Thoracic aorta (tissue), 2 donors: ENCODE results near the gene TXNRD1. TPM values are rescaled to one million over a fixed set of nuclear protein-coding genes. Genes with fewer than 3 reads are reported as not detected.

Experiments
- ATAC-seq: fragments of 150-250 bp; one replicate; pipeline ENCODE4 v1.8.0; 2017; ENCODE audit warnings: low read depth; ENCODE audit not compliant: insufficient number of reproducible peaks, low FRiP score
- DNase-seq: peaks from one replicate; pipeline ENCODE4 v3.0.0-alpha.2; 2020; ENCODE audit warnings: low spot score
- H3K27ac ChIP-seq, 2 donors: fragments of 200-600 bp; sonication (generic); 1 replicate in 1 of 2; 2 replicates in 1 of 2; pipeline ENCODE4 v1.5.1; 2016; ENCODE audit warnings: mild to moderate bottlenecking in 2 of 2, moderate library complexity in 2 of 2
- H3K27me3 ChIP-seq: fragments of 200-600 bp; sonication (generic); replicated peaks from 2 replicates; pipeline ENCODE4 v1.6.0; 2016; ENCODE audit warnings: mild to moderate bottlenecking; ENCODE audit not compliant: insufficient read depth
- H3K36me3 ChIP-seq: fragments of 200-600 bp; sonication (generic); one replicate; pipeline ENCODE4 v1.5.1; 2016
- H3K4me1 ChIP-seq, 2 donors: fragments of 200-600 bp; sonication (generic); 1 replicate in 1 of 2; 2 replicates in 1 of 2; pipeline versions ENCODE4 v1.5.1 to v1.6.0; 2016; ENCODE audit warnings: low read depth in 2 of 2, mild to moderate bottlenecking in 1 of 2; ENCODE audit not compliant: control insufficient read depth in 1 of 2
- H3K4me3 ChIP-seq: fragments of 200-600 bp; sonication (generic); 2 replicates; pipeline ENCODE4 v1.5.1; 2016; ENCODE audit warnings: mild to moderate bottlenecking
- H3K9me3 ChIP-seq: fragments of 200-600 bp; sonication (generic); 2 replicates; pipeline ENCODE4 v1.5.1; 2016
- total RNA-seq, 2 donors: library from RNA; depleted of rRNA; stranded (reverse); fragments of >200 nt; gene quantifications; one replicate each; pipeline versions ENCODE4 v1.1.0 to v1.2.3, GENCODE V29; 2016
- TF ChIP-seq, protein P1 (sequence below): fragments of 200-600 bp; sonication (generic); IDR thresholded peaks from one replicate; pipeline ENCODE4 v1.5.1; 2019; ENCODE audit warnings: antibody characterized with exemption

TXNRD1 gene
- total RNA-seq, 2 donors from 2014 or later = 269 to 332 TPM

DNA sequence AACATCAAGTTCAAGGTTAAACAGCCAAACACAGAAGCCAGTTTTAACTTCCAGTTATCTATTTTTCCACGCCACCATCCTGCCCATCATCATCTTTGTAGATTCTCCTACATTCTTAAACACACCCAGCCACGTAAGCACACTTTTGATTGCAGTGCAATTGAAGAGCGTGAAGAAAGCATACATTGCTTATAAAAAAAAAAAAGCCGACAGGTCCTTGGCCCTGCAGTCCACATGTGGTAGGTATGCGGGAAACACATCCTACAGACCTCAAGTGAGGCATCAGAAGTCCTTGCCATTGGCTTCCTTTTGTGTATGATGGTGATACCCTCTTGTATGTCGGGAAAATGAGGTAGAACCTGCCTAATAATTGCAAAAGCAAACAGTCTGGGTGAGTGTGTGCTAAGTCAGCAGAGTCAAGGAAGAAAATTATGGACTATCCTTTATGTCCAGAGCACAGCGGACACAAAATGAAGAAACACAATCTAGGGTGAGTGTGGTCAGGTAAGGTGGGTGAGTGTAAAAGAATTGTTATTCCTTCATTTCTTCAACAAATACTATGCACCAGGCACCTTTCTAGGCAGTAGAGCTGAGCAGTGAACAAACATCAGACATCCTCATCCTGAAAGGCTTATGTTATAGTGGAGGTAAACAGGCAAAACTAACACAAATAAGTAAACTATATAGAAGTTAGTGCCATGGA lies 139.4 kb downstream of the TXNRD1 start:
- Histone ChIP-seq H3K4me1 (peaks cover 0 to 38% of the 10 kb centered on the region in 2 donors), H3K9me3 (no peaks in the 10 kb centered on the region), H3K27ac (peak overlapping the region in 1 of 2 donors; percentile 47), H3K4me3 (no peak overlapping the region), H3K27me3 (no peaks in the 10 kb centered on the region), H3K36me3 (peaks cover 20% of the 10 kb centered on the region)
- TF ChIP-seq, protein P1, sequence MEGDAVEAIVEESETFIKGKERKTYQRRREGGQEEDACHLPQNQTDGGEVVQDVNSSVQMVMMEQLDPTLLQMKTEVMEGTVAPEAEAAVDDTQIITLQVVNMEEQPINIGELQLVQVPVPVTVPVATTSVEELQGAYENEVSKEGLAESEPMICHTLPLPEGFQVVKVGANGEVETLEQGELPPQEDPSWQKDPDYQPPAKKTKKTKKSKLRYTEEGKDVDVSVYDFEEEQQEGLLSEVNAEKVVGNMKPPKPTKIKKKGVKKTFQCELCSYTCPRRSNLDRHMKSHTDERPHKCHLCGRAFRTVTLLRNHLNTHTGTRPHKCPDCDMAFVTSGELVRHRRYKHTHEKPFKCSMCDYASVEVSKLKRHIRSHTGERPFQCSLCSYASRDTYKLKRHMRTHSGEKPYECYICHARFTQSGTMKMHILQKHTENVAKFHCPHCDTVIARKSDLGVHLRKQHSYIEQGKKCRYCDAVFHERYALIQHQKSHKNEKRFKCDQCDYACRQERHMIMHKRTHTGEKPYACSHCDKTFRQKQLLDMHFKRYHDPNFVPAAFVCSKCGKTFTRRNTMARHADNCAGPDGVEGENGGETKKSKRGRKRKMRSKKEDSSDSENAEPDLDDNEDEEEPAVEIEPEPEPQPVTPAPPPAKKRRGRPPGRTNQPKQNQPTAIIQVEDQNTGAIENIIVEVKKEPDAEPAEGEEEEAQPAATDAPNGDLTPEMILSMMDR = no peak
- ATAC-seq (no peak), DNase-seq (no peak)

GRCh38 chr12:104355630-104356029 lies 140.1 kb downstream of the TXNRD1 start:
- no peaks in the 10 kb centered on the region for H3K27me3 ChIP-seq
- peaks cover 17% of the 10 kb centered on the region for H3K36me3 ChIP-seq
- H3K4me3 ChIP-seq = no peak overlapping the region
- ATAC-seq (no peak), DNase-seq (no peak)
- H3K27ac ChIP-seq = peak overlapping the region; percentile 38 to 47
- no peaks in the 10 kb centered on the region for H3K9me3 ChIP-seq
- TF ChIP-seq, protein P1 = no peak
- H3K4me1 ChIP-seq = peaks cover 0 to 34% of the 10 kb centered on the region in 2 donors

DNA sequence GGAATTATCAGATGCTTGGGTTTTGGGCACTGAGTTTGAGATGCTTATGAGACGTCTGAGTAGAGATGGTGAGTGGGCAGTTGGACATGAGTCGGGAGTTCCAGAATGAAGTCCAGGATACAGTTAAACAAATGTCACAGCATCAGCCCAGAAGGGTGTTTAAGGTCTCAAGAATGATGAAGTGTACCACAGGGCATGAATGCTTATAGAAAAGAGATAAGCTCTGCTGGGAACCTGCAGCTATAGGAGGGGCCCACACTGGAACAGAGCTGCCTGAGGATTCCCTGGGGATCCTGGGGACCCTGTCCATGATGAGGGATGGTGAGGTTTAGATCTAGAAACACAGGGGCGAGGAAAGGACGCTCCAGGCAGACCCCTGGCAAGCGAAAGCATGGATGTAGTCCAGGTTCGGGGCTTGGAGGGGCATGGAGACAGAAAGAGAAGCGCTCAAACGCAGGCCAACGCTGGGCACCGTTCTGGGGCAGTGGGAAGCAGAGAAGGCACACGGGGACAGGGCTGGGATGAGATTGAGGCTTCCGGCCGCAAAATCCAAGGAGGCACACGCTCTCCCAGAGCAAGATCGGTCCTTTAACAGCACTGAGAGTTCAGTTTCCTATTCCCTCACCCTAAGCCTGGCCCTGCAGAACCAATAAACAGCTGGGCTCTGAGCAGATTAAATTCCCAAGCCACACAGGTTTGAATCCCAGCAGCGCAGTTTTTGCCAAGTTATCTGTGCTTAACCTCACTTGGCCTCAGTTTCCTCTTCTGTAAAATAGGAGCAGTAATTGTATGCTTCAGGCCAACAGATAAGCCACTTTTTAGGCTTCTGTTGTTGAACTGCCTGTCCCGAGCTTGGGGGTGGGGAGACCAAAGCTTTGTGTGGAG lies 140.9 kb downstream of the TXNRD1 start:
- no peaks in the 10 kb centered on the region for H3K27me3 ChIP-seq
- H3K36me3 ChIP-seq = peaks cover 10% of the 10 kb centered on the region
- ATAC-seq (no peak), DNase-seq (no peak)
- H3K27ac ChIP-seq = peak overlapping the region; percentile 38 to 47
- TF ChIP-seq, protein P1 = no peak
- H3K4me1 ChIP-seq = peaks cover 0 to 31% of the 10 kb centered on the region in 2 donors
- no peaks in the 10 kb centered on the region for H3K9me3 ChIP-seq
- no peak overlapping the region for H3K4me3 ChIP-seq

DNA sequence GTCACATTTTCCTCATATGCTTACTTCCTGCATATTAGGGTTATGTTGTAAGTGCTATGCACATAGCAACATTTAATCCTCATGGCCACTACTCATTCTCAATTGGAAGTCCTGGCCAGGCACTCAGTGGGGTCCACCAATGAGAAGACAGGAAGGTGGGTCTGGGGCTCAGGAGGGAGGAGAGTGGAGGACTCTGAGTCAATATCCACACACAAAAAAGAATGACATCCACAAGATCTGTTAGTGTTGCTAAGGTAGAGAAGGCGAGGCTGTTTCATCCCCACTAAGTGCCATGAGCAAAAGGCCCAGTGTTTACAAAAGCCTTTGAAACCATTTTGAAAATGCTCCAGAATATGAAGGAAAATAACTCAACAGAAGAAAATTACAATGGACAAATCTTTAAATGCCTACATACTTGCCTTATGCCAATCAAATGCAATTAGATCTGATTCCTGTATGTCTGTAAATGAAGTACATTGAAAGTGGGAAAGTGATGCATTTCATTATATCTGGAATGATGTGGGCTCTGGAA lies 141.9 kb downstream of the TXNRD1 start:
- H3K27me3 ChIP-seq = no peaks in the 10 kb centered on the region
- peaks cover 6 to 31% of the 10 kb centered on the region in 2 donors for H3K4me1 ChIP-seq
- no peak overlapping the region for H3K4me3 ChIP-seq
- H3K36me3 ChIP-seq = peaks cover 10% of the 10 kb centered on the region
- ATAC-seq (no peak), DNase-seq (no peak)
- TF ChIP-seq, protein P1 = no peak
- no peak overlapping the region for H3K27ac ChIP-seq
- no peaks in the 10 kb centered on the region for H3K9me3 ChIP-seq
